NCI-H2081 (cell line): ENCODE results near the gene ARHGEF28.

Experiments used
- DNase-seq, 2 experiments: peaks; one replicate each; lab custom pipeline; 2025; lab: John Stamatoyannopoulos, UW

ARHGEF28 gene

DNA sequence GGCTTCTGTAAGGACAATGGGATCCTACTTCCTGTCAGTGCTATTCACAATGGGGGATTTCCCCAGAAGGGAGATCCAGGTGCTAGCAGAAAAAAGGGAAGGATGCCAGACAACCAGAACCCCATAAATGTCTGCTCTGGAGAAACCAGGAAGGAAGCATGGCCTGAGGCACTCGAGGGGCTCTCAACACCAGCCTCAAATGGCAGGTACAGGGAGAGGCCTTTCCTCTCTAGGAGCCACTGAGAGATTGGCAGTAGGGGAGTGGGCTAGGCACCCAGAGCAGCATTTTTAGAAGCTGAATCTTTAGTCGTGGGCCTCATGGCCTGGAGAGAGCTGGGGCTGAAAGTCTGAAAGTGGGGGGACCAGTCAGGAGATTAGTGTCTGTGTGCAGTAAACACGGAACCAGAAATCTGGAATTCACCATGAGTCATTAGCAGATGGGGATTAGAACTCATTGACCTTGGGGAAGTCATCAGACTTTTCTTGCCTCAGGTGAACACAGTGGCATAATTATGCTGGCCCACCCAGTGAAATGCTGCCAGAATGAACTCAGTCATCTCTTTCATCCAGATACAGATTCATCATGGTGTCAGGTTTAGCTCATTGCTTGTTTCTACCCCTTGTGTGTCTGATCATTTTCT lies 28.3 kb downstream of the ARHGEF28 start:
- peak in 1 of 2 experiments; percentile 8 for DNase-seq

DNA sequence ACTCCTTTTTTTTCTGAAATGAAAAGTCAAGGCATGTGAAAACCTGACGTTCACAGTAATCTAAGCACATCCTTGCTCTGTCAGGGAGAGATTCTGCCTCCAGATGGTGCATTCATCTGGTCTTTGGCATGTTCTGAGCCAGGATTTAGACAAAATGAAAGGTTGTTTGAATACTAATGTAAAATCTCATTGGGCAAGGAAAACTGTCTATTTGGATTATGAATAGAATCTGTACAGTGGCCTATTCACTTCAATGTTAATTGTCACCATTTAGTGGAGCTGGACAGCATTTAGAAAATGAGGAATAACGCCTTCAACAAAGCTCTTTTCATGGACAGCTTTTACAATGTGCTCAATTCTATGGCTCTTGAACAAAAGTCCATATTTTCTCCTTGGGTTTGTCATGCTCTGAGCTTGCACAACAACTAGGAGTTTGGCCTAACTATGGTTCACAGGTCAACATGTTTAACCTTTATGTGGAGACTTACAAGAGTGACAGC lies 28.9 kb downstream of the ARHGEF28 start:
- no peak for DNase-seq

DNA sequence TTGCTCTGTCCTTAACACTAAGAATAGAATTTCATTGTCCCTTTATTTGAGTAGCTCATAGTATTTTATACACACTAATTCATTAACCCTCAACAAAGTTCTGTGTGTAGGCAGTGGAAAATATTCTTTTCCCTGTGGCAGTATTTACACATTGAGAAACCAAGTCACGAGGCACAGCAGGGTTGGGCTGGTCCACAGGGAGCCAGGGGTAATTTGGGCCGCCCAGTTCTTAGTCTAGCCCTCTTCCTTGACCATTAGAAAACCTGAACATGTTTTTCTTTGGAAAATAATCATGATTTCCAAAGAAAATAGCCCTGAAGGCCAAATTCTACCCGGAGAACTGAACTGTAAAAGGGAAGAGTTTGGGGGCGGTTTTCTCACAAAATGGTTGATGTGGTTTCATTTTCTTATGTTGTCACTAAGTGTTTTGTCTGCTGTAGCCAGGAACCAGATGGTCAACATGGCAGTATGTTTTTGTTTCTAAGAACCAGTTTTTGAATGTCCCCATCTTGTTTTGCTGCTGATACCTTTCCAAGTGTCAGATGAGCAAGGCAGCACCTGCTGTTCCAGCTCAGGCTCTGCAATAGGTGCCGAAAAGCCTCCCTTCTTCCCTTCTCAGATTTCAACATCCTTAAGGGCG lies 29.6 kb downstream of the ARHGEF28 start:
- DNase-seq = no peak

DNA sequence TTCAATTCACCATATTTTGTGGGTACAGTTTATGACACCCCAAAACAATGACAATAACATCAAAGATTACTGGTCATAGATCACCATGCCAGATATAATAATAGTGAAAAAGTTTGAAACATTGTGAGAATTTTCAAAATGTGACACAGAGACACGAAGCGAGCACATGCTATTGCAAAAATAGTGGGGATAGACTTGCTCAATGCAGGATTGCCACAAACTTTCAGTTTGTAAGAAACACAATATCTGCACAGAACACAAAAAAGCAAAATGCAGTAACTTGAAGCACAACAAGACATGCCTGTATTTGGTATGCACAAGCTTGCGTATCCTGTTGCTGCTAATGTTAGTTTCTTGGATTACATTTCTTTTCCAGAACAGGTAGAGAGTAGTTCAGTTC lies 35.8 kb downstream of the ARHGEF28 start:
- no peak for DNase-seq

DNA sequence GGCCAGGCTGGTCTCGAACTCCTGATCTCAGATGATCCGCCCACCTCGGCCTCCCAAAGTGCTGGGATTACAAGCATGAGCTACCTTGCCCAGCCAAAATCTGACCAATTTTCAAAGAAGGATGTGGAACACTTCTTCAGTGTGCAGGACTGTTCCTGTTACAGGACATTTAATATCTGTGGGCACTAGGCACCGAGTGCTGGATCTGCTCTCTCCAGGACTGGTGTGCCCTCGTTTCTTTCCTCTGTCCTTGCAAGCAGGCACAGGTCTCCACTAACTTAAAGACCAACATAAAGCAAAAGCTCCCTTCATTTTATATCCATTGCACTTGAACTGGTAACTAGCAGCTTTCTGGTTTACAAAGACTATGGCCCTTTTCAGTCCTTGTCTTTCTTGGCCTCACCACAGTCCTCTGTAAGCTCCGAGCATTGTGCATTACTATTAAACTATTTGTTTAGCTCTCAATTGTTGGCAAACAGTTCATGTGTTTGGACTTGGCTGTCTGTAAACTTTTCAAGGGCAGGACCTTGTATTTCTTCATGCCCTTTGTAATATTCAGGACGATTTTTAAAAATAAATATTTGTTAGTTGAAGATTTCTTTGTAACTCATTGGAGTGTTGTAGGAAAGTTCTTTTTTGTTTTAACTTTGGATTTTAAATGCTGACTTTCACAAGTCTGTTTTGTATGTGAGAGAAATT lies 37.3 kb downstream of the ARHGEF28 start:
- no peak for DNase-seq

DNA sequence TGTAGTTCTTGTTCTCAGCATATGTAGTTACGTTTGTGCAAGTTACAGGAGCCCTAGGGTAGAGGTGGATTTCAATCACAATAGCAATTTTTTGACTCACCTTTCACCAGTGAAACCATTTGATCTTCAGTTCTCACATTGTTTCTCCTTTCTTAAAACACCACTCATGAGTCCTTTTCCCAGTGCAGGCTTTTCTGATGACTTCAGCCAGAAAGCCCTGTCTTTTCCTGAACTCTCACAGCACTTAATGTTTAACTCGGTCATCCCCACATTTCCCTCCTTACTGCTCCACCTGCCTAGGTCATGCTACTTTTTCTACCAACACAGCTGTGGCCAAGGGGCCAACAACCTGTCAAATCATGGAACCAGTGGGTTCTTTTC lies 37.9 kb downstream of the ARHGEF28 start:
- no peak for DNase-seq

DNA sequence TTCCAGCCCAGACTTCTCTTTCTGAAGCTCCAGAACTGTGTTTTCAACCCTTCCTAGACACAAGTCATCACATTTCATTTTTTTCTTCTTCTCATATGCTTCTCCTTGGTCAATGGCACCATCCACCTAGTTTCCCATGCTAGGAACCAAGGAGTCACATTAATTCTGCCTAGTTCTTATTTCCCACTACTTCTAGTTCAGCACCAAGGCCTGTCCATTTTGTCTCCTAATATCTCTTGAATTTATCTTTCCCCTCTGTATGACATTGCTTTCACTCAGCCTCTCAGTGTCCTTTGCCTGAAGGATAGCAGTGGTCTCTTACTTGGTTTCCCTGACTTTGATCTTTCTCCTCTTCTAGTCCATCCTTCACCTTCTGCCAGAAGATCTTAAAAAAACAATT lies 38.8 kb downstream of the ARHGEF28 start:
- no peak for DNase-seq

DNA sequence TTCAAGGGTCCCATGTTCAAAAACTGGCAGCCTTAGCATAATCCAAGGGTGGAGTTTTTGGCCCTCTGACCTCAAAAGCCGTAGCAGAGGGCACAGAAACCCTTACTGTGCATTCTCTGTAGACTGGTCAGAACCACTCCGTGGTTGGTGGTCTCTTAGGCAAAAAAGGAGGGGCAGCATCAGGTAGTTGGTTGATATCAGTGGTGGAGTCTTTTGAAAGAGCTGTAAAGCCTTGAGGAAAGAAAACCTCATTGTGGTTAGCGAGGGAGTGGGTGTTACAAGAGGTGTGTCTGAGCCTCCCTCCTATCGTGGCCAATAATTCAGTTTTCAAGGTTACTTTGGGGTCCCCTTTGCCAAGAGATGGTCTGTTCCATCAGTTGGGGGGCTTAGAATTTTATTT lies 40.9 kb downstream of the ARHGEF28 start:
- DNase-seq = no peak

DNA sequence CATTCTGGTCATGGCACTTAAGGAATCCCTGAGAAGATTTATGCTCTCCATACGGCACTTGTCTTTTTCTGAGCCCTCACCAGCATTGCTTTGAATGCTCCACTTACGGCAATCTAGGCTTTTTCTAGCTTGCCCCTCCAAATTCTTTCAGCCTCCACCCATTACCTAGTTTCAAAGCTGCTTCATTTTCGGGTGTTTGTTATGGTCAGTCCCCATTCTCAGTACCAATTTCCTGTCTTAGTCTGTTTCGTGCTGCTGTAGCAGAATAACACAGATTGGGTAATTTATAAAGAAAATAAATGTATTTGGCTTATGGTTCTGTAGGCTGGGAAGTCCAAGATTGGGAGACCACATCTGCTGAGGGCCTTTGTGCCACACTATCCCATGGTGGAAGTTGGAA lies 42.0 kb downstream of the ARHGEF28 start:
- DNase-seq = no peak

DNA sequence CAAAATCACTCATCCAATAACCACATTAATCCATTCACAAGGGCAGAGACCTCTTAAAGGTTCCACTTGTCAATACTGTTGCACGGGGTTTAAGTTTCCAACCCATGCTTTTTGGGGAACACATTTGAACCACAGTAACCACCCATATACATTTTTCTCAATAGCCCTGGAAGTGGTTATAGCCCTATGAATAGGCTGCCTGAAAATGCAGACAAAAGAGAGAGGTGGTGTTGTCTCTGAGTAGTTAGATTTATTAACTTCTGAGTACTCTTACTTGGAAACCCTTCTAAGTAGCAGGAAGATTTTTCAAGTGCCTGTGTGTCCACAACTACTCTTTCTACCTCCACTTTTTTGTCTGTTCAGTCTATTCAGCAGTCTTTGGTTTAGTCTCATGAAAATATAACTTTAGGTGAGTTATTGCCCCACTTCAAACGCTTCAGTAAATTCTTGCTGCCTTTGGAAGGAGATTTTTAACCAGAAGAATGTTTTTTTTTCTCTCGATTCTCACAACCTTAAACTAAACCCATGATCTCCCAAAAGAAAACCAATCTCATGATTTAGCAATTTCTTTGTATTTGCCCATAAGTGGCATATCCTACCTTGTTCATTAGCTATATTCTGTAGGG lies 42.6 kb downstream of the ARHGEF28 start:
- DNase-seq = no peak

DNA sequence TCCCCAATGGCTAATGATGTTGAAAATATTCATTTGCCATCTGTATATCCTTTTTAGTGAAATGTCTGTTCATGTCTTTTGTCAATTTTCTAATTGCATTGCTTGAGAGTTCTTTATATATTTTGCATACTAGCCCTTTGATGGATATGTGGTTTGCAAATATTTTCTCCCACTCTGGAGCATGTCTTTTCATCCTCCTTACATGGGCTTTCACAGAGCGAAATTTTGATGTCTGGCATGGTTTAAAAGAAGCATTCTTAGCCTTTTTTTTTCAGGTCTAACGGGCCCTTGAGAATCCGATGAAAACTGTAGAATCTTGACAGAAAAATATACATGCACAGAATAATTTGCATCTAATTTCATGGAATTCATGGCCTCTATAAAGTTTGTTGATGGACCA lies 44.7 kb downstream of the ARHGEF28 start:
- no peak for DNase-seq

DNA sequence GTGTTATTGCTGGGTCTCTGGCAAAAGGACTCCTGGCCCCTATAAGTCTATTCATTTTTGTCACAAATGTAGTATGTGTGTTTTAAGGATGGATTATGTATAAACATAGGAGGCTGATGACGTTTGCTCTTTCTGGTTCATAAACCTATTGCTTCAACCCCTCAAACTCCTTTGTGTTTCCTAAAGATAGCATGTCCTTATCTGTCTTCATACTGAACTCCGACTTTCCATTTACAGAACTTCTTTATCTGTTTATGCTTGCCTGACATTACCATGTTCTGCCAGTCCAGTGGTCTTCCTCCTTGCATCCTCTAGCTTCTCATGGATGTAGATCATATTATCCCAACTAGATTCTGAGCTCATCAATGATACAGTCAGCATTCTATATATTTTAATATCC lies 46.1 kb downstream of the ARHGEF28 start:
- DNase-seq = no peak

DNA sequence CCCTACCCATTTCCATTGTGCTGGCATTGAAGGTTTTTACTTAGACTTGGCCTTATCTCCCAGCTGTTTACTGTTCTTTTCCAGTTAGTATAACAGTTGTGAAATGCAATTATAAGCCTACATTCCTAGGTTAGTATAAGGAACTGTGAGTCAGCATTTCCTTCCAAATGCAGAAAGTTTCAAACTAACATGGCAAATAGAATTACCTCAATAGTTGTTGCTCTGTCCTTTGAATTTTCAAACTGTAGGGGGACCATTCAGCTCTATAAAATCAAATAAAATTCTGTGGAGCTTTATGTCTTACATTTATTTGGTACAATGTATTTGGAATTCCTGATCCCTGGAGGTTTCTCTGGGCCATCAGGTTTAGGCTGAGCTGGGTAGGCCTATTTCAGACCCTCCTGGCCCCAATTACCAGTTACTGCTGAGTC lies 47.2 kb downstream of the ARHGEF28 start:
- no peak for DNase-seq

DNA sequence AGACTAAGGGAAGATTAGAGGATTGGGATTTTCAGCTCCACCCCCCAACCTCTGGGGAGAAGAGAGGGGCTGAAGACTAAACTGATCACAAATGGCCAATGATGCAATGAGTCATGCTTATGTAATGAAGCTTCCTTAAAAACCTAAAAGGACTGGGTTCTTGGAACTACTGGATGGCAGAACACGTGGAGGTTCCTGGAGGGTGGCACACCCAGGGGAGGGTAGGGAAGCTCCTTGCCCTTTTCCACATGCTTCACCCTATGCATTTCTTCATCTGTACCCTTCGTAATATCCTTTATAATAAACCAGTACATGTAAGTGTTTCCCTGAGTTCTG lies 48.6 kb downstream of the ARHGEF28 start:
- DNase-seq = no peak

DNA sequence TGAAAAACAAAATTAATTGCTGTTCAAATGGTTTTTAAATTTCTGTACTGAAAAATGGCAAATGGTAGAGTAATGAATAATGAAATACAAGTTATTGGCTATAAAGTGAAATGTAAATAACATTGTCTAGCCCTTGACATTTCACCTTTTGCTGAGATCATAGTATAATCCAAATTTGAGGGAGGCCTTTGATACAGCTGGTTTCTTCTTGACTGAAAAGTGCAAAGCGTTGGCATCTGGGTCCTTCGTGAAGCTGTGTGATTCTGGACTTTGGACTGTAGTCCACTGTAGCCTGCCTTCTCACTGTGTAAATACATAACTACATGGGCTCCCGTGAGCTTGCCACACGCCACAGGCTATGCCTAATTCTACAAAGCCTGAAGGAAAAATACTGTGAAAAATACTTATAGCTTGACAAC lies 52.3 kb downstream of the ARHGEF28 start:
- no peak for DNase-seq

DNA sequence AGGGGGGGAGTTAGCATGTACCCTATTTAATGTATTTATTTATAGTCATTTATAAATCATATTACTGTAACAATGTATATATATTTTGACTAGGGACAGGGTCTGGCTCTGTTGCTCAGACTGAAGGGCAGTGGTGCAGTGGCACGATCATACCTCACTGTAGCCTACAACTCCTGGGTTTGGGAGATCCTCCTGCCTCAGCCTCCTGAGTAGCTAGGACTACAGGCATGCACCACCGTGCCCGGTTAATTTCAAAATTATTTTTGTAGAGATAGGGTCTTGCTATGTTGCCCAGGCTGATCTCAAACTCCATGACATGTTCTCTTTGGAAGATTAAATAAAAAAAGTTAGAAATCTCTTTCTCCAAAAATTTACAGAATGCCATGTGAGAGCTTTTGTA lies 52.8 kb downstream of the ARHGEF28 start:
- no peak for DNase-seq

DNA sequence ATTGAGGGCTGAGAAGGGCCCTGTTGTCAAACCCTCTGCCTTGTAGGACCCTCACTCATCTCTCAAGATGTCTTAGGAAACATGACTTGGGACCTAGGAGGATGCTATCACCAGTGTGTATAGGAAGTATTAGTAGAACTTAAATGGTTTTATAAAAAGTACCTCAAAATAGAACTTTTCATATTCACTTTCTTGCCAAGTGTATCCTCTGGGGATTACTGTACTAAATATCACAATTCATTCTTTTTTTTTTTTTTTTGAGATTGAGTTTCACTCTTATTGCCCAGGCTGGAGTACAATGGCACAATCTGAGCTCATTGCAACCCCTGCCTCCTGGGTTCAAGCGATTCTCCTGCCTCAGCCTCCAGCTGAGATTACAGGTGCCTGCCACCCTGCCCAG lies 56.2 kb downstream of the ARHGEF28 start:
- no peak for DNase-seq

DNA sequence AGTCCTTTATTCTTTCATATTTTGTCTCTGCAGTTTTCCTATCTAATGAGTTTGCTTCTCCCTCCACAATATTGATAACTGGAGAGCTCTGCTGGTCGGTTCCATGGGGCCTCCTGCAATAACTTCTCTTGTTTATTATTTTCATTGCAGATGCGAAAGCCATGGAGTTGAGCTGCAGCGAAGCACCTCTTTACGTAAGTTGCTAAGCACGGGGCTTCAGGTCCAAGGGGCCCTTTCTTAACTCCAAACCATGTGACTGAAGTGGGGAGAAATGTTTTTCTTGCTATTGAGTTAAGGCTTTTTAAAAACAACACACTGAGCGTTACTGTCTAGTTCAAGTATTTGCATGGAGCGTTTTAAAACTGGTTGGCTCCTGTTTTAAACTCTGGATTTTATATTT lies 58.7 kb downstream of the ARHGEF28 start:
- DNase-seq = no peak

DNA sequence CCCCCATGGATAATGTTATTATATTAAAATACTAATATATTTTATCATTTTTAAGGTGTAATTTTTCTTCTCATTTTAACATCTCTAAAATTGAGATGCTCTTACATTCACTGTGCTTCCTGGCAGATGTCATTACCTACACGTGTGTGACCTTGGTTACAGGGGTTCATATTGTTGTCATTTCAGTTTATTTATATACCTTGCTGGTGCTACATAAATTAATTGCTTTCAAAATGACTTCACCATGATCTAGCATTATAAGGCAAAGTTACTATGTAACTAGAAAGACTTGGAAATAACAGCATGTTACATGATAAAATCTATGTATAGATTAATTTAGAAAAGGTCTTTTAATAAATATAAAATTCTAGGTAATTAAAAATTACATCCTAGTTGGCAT lies 60.9 kb downstream of the ARHGEF28 start:
- no peak for DNase-seq

DNA sequence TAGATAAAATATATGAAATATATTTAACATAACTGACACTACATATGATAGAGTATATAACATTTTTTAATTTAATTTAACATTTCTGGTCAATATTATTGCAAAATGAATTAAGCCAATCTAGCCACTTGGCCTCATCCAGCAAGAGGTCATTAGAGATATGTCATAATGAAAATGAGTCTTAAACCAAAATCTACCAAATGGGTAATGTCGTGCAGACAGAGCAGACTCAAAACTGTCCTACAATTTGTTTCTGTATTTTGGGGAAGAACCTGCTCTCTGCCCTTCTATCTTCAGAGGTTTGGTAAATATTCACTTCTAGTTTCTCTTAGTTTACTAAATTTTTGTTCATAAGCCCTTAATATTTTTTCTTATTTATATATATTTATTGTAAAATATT lies 61.4 kb downstream of the ARHGEF28 start:
- DNase-seq = no peak

DNA sequence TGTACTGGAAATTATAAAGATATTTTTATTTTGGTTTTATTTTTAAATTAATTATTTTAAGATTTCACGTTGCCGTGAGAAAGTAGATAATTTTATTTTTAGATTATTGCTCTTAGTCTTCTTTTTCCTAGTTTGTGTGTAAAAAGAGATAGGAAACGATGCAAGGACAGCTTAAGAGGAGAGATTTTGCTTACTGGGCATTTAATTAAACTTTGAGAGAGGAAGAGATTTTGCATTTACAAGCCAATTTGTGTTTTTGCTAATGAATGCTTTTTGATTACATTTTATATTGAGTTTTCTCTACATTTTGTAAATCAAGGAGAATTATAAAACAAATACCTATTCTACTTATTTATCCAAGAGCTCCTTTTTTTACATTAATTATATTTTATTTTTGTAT lies 64.0 kb downstream of the ARHGEF28 start:
- no peak for DNase-seq

DNA sequence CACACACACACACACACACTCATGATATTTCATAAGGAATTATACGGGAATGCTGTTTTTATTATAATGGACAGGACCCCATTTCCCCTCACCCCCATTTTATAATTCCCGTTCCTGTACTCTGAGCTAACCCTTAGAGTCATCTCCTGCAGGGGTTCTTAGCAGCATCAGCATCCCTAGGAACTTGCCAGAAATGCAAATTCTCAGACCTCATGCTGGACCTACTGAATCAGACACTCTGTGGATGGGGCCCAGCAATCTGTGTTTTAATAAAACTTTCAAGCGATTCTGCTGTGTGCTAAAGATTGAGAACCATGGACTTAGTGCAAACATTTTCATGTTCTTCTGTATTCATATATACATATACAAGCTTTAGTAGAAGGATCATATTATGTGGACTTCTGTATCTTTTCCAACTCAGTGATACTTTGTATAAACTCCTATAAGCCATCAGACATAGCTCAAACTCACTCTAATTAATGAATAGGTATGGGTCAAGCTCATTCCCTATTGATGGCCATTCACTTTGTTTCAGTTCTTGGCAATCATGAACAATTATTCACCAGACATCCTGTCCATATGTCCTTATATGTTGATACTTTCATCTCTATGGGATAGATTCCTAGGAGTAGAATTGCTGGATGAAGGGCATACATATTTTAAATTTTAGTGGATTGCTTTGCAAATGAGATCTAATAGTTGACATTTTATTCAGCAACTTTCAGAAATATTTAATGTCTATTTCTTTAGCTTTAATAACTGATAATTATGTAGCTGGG lies 65.5 kb downstream of the ARHGEF28 start:
- no peak for DNase-seq
